Spleen (tissue), 11 donors: ENCODE data around the gene C3orf18. TPM values are rescaled to one million over a fixed set of nuclear protein-coding genes. Genes with fewer than 3 reads are reported as not detected.
A peak's percentile ranks its signal among the peaks of the same experiment; 100 is the strongest.

Experiments
- DNase-seq: peaks from one replicate; pipeline ENCODE4 v3.0.0-alpha.2; 2020
- H3K27ac ChIP-seq, 8 donors: fragments of 200-600 bp; sonication (generic) in 7 of 8; 1 replicate in 4 of 8; 2 replicates in 4 of 8; pipeline versions ENCODE4 v1.5.0 to v1.8.0; 2016 to 2021; ENCODE audit warnings: inconsistent platforms in 4 of 8, mild to moderate bottlenecking in 4 of 8, moderate library complexity in 1 of 8
- H3K27me3 ChIP-seq, 7 donors: fragments of 200-600 bp; sonication (generic) in 6 of 7; replicated peaks in 1 of 7; 1 replicate in 4 of 7; 2 replicates in 3 of 7; pipeline versions ENCODE4 v1.5.0 to v1.8.0; 2016 to 2021; ENCODE audit warnings: inconsistent platforms in 3 of 7, mild to moderate bottlenecking in 1 of 7
- H3K36me3 ChIP-seq, 6 donors: fragments of 200-600 bp; sonication (generic) in 5 of 6; 1 replicate in 4 of 6; 2 replicates in 2 of 6; pipeline versions ENCODE4 v1.5.0 to v1.8.0; 2016 to 2021; ENCODE audit warnings: inconsistent platforms in 2 of 6
- H3K4me1 ChIP-seq, 6 donors: fragments of 200-600 bp; sonication (generic) in 5 of 6; 1 replicate in 3 of 6; 2 replicates in 3 of 6; pipeline versions ENCODE4 v1.5.0 to v1.8.0; 2016 to 2021; ENCODE audit warnings: inconsistent platforms in 3 of 6
- H3K4me3 ChIP-seq, 8 donors: fragments of 200-600 bp; sonication (generic) in 7 of 8; 1 replicate in 4 of 8; 2 replicates in 4 of 8; pipeline versions ENCODE4 v1.5.0 to v1.8.0; 2016 to 2021; ENCODE audit warnings: inconsistent platforms in 4 of 8, mild to moderate bottlenecking in 4 of 8, moderate library complexity in 2 of 8
- H3K9me3 ChIP-seq, 8 donors: fragments of 200-600 bp; sonication (generic) in 7 of 8; 1 replicate in 4 of 8; 2 replicates in 4 of 8; pipeline versions ENCODE4 v1.5.0 to v1.8.0; 2016 to 2021; ENCODE audit warnings: inconsistent platforms in 4 of 8
- CTCF ChIP-seq, 11 experiments: fragments of 200-600 bp in 7 of 11; fragments of 450-650 bp in 4 of 11; sonication (generic) in 4 of 11; IDR thresholded peaks in 8 of 11; conservative IDR thresholded peaks in 3 of 11; 1 replicate in 7 of 11; 2 replicates in 4 of 11; pipeline versions ENCODE4 v1.4.0 to v1.8.0; 2016 to 2021; ENCODE audit warnings: antibody characterized with exemption in 11 of 11, inconsistent platforms in 4 of 11, mild to moderate bottlenecking in 1 of 11
- POLR2A ChIP-seq, 3 donors: fragments of 450-650 bp; IDR thresholded peaks; one replicate each; pipeline ENCODE4 v1.5.1; 2017; ENCODE audit warnings: antibody characterized with exemption in 3 of 3, mild to moderate bottlenecking in 1 of 3
- POLR2AphosphoS5 ChIP-seq, 3 donors: sonication (generic); formaldehyde crosslinking; IDR thresholded peaks; one replicate each; pipeline ENCODE4 v1.5.1; 2017; ENCODE audit warnings: antibody characterized with exemption in 3 of 3
- WGBS, 5 donors: extraction: QIAGEN DNeasy Blood & Tissue Kit in 3 of 5; methylation state at CpG; one replicate each; pipeline versions ENCODE4 v1.1.5 to v1.1.7; 2013 to 2018; 5-methylcytosine and 5-hydroxymethylcytosine counted together
- intact Hi-C: fragments of 100-400 bp; cut with DNase I; formaldehyde crosslinking; loops from one replicate; pipeline ENCODE4 v1.15.0; 2023; ENCODE audit warnings: low total_unique reads
- polyA plus RNA-seq, 3 donors: library from polyadenylated mRNA; stranded (reverse); fragments of 200-250 nt; gene quantifications; one replicate each; pipeline ENCODE4 v1.2.1, GENCODE V29; 2013
- total RNA-seq, 7 donors: library from RNA; depleted of rRNA in 3 of 7; stranded (reverse); fragments of >200 nt in 3 of 7; fragmentation: NEBNext Ultra II Directional in 4 of 7; extraction: Animal tissue kit (Norgen Biotek cat#: 25700) in 4 of 7; gene quantifications; one replicate each; pipeline versions ENCODE4 v1.1.0 to v1.2.1, GENCODE V29; 2016 to 2021
- donor health status: healthy with polysubstance abuse.
- donor health status: DM: no; HTN: no; CAD: no; lungs with moderate emphysema.
- donor health status: DM: no; HTN: no; CAD: no.
- donor health status: Bipolar disorder and iron deficiency.
- donor health status: healthy.
- donor health status: DM: no; HTN: no; CAD: no.
- donor health status: DM: yes; HTN: yes; CAD: no.

The C3orf18 gene
- total and polyA plus RNA-seq, 10 donors: 2.3 to 12.2 (median 5.1) TPM

DNA sequence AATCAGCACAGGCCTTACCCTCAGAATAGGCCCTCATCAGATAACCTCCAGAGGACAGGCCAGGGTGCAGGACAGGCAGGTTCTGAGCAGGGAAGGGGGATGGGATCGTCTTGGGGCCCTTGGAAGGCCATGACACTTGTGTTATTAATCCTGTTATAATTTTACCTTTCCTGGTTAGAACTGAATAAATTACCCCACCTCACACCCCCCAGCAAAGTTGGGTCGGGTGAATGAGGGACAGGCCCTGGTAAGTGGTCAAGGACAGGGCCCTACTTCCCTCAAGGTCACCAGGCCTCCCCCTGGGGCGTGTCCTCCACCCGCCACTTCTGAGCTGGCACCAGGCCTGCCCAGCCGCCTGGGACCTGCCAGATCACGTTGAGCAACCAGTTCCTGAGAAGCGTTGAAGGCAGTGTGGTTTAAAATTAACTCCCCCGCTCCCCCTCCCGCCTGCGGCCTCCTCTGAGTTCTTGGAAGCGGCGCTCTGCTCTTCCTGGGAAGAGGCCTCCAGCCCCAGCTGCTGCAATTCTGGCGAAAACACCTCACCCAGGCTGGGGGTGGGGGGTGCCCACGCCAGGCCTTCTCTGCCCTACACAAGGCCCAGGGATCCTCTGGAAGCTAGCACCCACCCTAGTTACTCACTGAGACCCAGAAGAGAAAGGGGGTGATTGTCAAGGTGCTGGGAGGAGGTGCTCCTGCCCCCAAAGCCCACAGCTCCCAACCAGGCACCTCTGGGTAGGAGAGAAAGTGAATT, 33.5 kb upstream of the C3orf18 start:
- Histone ChIP-seq H3K4me1 (peaks cover 47 to 78% (median 70%) of the 10 kb centered on the region in 6 donors), H3K27ac (peak overlapping the region; percentile 59 to 93 (median 90)), H3K27me3 (no peaks in the 10 kb centered on the region), H3K4me3 (peak overlapping the region in 1 of 8 donors; percentile 37), H3K9me3 (no peaks in the 10 kb centered on the region), H3K36me3 (peaks cover 0 to 30% (median 9%) of the 10 kb centered on the region in 6 donors)
- DNase-seq: peak; percentile 96
- intact Hi-C loops: no loop called here
- TF ChIP-seq POLR2A (IDR thresholded peaks at IDR 0.05) (no peak), CTCF (IDR thresholded peaks at IDR 0.05 in 8 of 11, conservative IDR thresholded peaks at IDR 0.05 in 3 of 11) (no peak), POLR2AphosphoS5 (IDR thresholded peaks at IDR 0.05) (peak; percentile 87 to 93 (median 89))
- 2 to 4% (median 3%) methylated on average over 7 to 14 of the region's 14 CpGs for WGBS, 5 donors

- Histone ChIP-seq H3K27me3 (no peaks in the 10 kb centered on the region), H3K27ac (peak overlapping the region; percentile 59 to 93 (median 90)), H3K9me3 (no peaks in the 10 kb centered on the region), H3K4me3 (no peak overlapping the region), H3K4me1 (peaks cover 39 to 70% (median 62%) of the 10 kb centered on the region in 6 donors), H3K36me3 (peaks cover 0 to 23% (median 4%) of the 10 kb centered on the region in 6 donors)
- TF ChIP-seq POLR2A (IDR thresholded peaks at IDR 0.05) (no peak), CTCF (IDR thresholded peaks at IDR 0.05 in 8 of 11, conservative IDR thresholded peaks at IDR 0.05 in 3 of 11) (no peak), POLR2AphosphoS5 (IDR thresholded peaks at IDR 0.05) (no peak)
- intact Hi-C loops: no loop called here
- no peak for DNase-seq
- 57 to 83% (median 73%) methylated on average over 9 of the region's 9 CpGs for WGBS, 5 donors
These were observed 32.7 kb upstream of the C3orf18 start for GRCh38 chr3:50600141-50600753.

DNA sequence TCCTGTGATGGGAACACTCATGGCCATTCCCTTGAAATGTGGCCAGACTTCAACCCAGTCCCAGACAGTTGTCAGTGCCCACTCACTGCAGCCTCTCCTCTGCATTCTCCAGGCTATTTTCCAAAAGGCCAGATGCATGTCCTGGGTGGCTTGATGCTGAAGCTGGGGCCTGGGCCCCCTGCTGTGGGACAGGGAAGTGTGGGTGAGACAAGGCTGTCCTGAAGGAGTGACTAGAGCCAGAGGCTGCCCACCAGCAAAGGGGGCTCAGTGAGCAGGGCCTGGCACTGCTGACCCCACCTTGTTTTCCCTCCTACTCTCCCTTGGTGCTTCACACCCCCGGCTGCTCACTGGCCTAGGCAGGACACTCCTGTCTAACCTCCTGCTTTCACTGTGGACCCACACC, 32.2 kb upstream of the C3orf18 start:
- Histone ChIP-seq H3K4me1 (peaks cover 35 to 65% (median 57%) of the 10 kb centered on the region in 6 donors), H3K36me3 (peaks cover 0 to 18% (median 4%) of the 10 kb centered on the region in 6 donors), H3K27me3 (no peaks in the 10 kb centered on the region), H3K27ac (peak overlapping the region; percentile 59 to 93 (median 90)), H3K4me3 (no peak overlapping the region), H3K9me3 (no peaks in the 10 kb centered on the region)
- DNase-seq: no peak
- intact Hi-C loops: no loop called here
- whole genome bisulfite sequencing, 5 donors: 67 to 93% (median 90%) methylated on average over 1 of the region's 1 CpG
- no peak for TF ChIP-seq POLR2A (IDR thresholded peaks at IDR 0.05)
- no peak for TF ChIP-seq CTCF (IDR thresholded peaks at IDR 0.05 in 8 of 11, conservative IDR thresholded peaks at IDR 0.05 in 3 of 11)
- TF ChIP-seq POLR2AphosphoS5 (IDR thresholded peaks at IDR 0.05): no peak

DNA sequence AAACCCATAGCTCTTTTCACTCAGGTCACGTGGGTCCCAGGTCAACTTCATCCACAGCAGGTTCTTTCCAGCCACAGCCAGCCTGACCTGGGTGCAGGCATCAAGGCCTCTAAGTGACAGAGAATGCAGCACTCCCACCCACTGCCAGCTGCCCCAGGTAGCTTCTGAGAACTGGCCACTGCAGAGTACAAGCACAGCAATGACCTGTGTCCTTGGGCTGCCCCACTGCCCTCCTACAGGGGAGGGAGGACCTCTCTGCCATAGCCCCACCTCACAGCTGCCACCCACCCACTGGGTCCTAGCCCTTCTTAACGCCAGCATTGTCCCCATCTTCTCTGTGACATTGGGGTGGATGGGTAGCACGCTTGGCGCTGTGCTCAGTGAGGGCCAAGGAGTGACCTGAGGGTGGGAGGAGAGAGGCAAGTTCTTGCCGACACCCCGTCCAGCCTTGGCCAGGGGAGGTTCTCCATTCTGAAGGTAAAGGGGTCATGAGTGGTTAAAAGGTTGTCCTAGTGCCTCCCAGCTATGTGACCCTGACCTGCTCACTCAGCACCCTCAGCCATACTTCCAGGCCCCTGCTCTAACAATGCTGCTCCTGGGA, 31.7 kb upstream of the C3orf18 start:
- Histone ChIP-seq H3K4me1 (peaks cover 30 to 60% (median 52%) of the 10 kb centered on the region in 6 donors), H3K27ac (peak overlapping the region in 7 of 8 donors; percentile 7 to 93 (median 91)), H3K4me3 (no peak overlapping the region), H3K36me3 (peaks cover 0 to 13% (median 0%) of the 10 kb centered on the region in 6 donors), H3K27me3 (no peaks in the 10 kb centered on the region), H3K9me3 (no peaks in the 10 kb centered on the region)
- no peak for TF ChIP-seq CTCF (IDR thresholded peaks at IDR 0.05 in 8 of 11, conservative IDR thresholded peaks at IDR 0.05 in 3 of 11)
- TF ChIP-seq POLR2AphosphoS5 (IDR thresholded peaks at IDR 0.05): peak in 1 of 3 donors; percentile 20
- TF ChIP-seq POLR2A (IDR thresholded peaks at IDR 0.05): no peak
- no peak for DNase-seq
- WGBS, 5 donors: 76 to 85% (median 80%) methylated on average over 1 to 6 of the region's 6 CpGs
- intact Hi-C loops: no loop called here
